HCT116 (cell line): ENCODE measurements around the gene FOXO6. TPM values are rescaled to one million over a fixed set of nuclear protein-coding genes. Genes with fewer than 3 reads are reported as not detected.

Experiments used
- ATAC-seq: fragments of 200-7000 bp; cut with Tn5 transposase; 2 replicates; pipeline ENCODE4 v1.9.1; 2020; ENCODE audit warnings: mild to moderate bottlenecking, moderate library complexity
- BruUV-seq: library from RNA; stranded (reverse); fragments of 400-500 nt; replicated peaks from 2 replicates; lab custom pipeline; 2021; lab: Mats Ljungman, UMichigan
- CTCF ChIA-PET: fragments of 300-600 bp; sonication (Branson Sonifier 250); formaldehyde crosslinking; loops from one replicate; lab custom pipeline; 2021; ENCODE audit warnings: antibody characterized with exemption; lab: Charles Lee
- POLR2A ChIA-PET: fragments of 300-600, 350-600 bp; sonication (Branson Sonifier 250); formaldehyde crosslinking; loops from one replicate; lab custom pipeline; 2021; ENCODE audit warnings: antibody characterized with exemption; lab: Charles Lee
- RAD21 ChIA-PET, 2 experiments: fragments of 300-600 bp; sonication (Branson Sonifier 250); formaldehyde crosslinking; loops; one replicate each; lab custom pipeline; 2023; ENCODE audit warnings: low total read pairs in 2 of 2; ENCODE audit not compliant: uncharacterized antibody in 2 of 2, unreplicated experiment in 2 of 2, low non-redundant PET in 1 of 2; lab: Charles Lee
- DNase-seq: peaks from one replicate; pipeline ENCODE4 v3.0.0-alpha.2; 2010; ENCODE audit warnings: low read depth, low spot score
- H2AFZ ChIP-seq: fragments of 200-600 bp; shearing (Covaris generic), sonication (generic); 2 replicates; pipeline ENCODE4 v1.6.1; 2017; ENCODE audit warnings: low read depth, mixed run types, mixed read lengths, antibody characterized with exemption, low read length; ENCODE audit not compliant: poor library complexity, severe bottlenecking
- H3K27ac ChIP-seq: 2 replicates; pipeline ENCODE4 v1.5.1; 2012; ENCODE audit warnings: low read depth, low read length
- H3K27me3 ChIP-seq: fragments of 200-600 bp; sonication (generic); 2 replicates; pipeline ENCODE4 v1.6.1; 2016; ENCODE audit warnings: mixed run types, low read length, mixed read lengths; ENCODE audit not compliant: insufficient read depth
- H3K36me3 ChIP-seq, 2 experiments: fragments of 200-500 bp in 1 of 2; fragments of 200-600 bp in 1 of 2; sonication (Bioruptor generic) in 1 of 2; sonication (generic) in 1 of 2; 2 replicates each; pipeline versions ENCODE4 v1.5.1 to v1.6.1; 2014 to 2016; ENCODE audit warnings: low read length in 2 of 2, inconsistent platforms in 1 of 2, mixed read lengths in 1 of 2, mixed run types in 1 of 2; ENCODE audit not compliant: insufficient read depth in 2 of 2, control insufficient read depth in 1 of 2
- H3K4me1 ChIP-seq, 2 experiments: fragments of 200-600 bp in 1 of 2; sonication (generic) in 1 of 2; 2 replicates each; pipeline versions ENCODE4 v1.5.1 to v1.6.1; 2012 to 2017; ENCODE audit warnings: low read length in 2 of 2, inconsistent platforms in 1 of 2, mild to moderate bottlenecking in 1 of 2, mixed read lengths in 1 of 2, mixed run types in 1 of 2, moderate library complexity in 1 of 2; ENCODE audit not compliant: insufficient read depth in 2 of 2, control insufficient read depth in 1 of 2
- H3K4me2 ChIP-seq: fragments of 200-600 bp; sonication (generic); 2 replicates; pipeline ENCODE4 v1.6.1; 2017; ENCODE audit warnings: mixed run types, low read length, mixed read lengths
- H3K4me3 ChIP-seq, 2 experiments: fragments of 200-600 bp in 1 of 2; sonication (generic) in 1 of 2; replicated peaks in 1 of 2; 2 replicates each; pipeline ENCODE4 v1.5.1; 2011 to 2016; ENCODE audit warnings: low read length in 2 of 2, control low read depth in 1 of 2, low read depth in 1 of 2, mild to moderate bottlenecking in 1 of 2, mixed read lengths in 1 of 2, mixed run types in 1 of 2
- H3K79me2 ChIP-seq: fragments of 200-600 bp; sonication (generic); 2 replicates; pipeline ENCODE4 v1.6.1; 2017; ENCODE audit warnings: mild to moderate bottlenecking, mixed run types, low read length, moderate library complexity, mixed read lengths; ENCODE audit not compliant: insufficient read depth
- H3K9ac ChIP-seq: fragments of 200-600 bp; sonication (generic); 2 replicates; pipeline ENCODE4 v1.6.1; 2016; ENCODE audit warnings: low read length, mixed read lengths
- H3K9me2 ChIP-seq: fragments of 200-600 bp; sonication (generic), shearing (Covaris generic); 2 replicates; pipeline ENCODE4 v1.6.1; 2017; ENCODE audit warnings: mixed run types, mild to moderate bottlenecking, moderate library complexity; ENCODE audit not compliant: insufficient read depth
- H3K9me3 ChIP-seq, 2 experiments: fragments of 200-500 bp in 1 of 2; fragments of 200-600 bp in 1 of 2; sonication (Bioruptor generic) in 1 of 2; sonication (generic) in 1 of 2; 2 replicates each; pipeline ENCODE4 v1.6.1; 2014 to 2017; ENCODE audit warnings: low read length in 2 of 2, mixed read lengths in 2 of 2, inconsistent platforms in 1 of 2, low read depth in 1 of 2, mild to moderate bottlenecking in 1 of 2, mixed run types in 1 of 2, moderate library complexity in 1 of 2; ENCODE audit not compliant: control insufficient read depth in 1 of 2, insufficient read depth in 1 of 2
- H4K20me1 ChIP-seq: fragments of 200-600 bp; sonication (generic), shearing (Covaris generic); 2 replicates; pipeline ENCODE4 v1.6.1; 2017; ENCODE audit warnings: mixed run types, mild to moderate bottlenecking, moderate library complexity; ENCODE audit not compliant: insufficient read depth
- ATF3 ChIP-seq: IDR thresholded peaks from 2 replicates; pipeline ENCODE4 v1.6.1; 2012
- CBX3 ChIP-seq: IDR thresholded peaks from 2 replicates; pipeline ENCODE4 v1.6.1; 2012; ENCODE audit warnings: low read depth
- CEBPB ChIP-seq: IDR thresholded peaks from 2 replicates; pipeline ENCODE4 v1.6.1; 2012; ENCODE audit warnings: low read depth
- CTCF ChIP-seq, 3 experiments: fragments of 200-600 bp in 1 of 3; sonication (generic) in 1 of 3; IDR thresholded peaks in 2 of 3; conservative IDR thresholded peaks in 1 of 3; 2 replicates each; pipeline ENCODE4 v1.5.1; 2012 to 2017; ENCODE audit warnings: low read depth in 2 of 3, low read length in 2 of 3, antibody characterized with exemption in 1 of 3, borderline replicate concordance in 1 of 3, control low read depth in 1 of 3, mild to moderate bottlenecking in 1 of 3, mixed read lengths in 1 of 3, mixed run types in 1 of 3, moderate library complexity in 1 of 3; ENCODE audit not compliant: insufficient read depth in 1 of 3
- EGR1 ChIP-seq: IDR thresholded peaks from 2 replicates; pipeline ENCODE4 v1.6.1; 2012; ENCODE audit warnings: low read depth
- ELF1 ChIP-seq: IDR thresholded peaks from 2 replicates; pipeline ENCODE4 v1.6.1; 2012; ENCODE audit warnings: low read depth, borderline replicate concordance
- EZH2 ChIP-seq: fragments of 200-600 bp; sonication (generic); IDR thresholded peaks from 2 replicates; pipeline ENCODE4 v1.6.1; 2017; ENCODE audit warnings: antibody characterized with exemption, mixed run types
- EZH2phosphoT487 ChIP-seq: fragments of 200-600 bp; IDR thresholded peaks from 2 replicates; pipeline ENCODE4 v1.6.1; 2018; ENCODE audit warnings: antibody characterized with exemption, borderline replicate concordance
- FOSL1 ChIP-seq: IDR thresholded peaks from 2 replicates; pipeline ENCODE4 v1.6.1; 2012; ENCODE audit warnings: low read depth
- JUND ChIP-seq: IDR thresholded peaks from 2 replicates; pipeline ENCODE4 v1.6.1; 2012
- MAX ChIP-seq: IDR thresholded peaks from 2 replicates; pipeline ENCODE4 v1.6.1; 2012
- SP1 ChIP-seq: IDR thresholded peaks from 2 replicates; pipeline ENCODE4 v1.6.1; 2012; ENCODE audit warnings: low read depth
- SRF ChIP-seq: IDR thresholded peaks from 2 replicates; pipeline ENCODE4 v1.6.1; 2012; ENCODE audit warnings: low read depth
- YY1 ChIP-seq: IDR thresholded peaks from 2 replicates; pipeline ENCODE4 v1.6.1; 2011; ENCODE audit warnings: low read length, low read depth, moderate library complexity, mild to moderate bottlenecking; ENCODE audit not compliant: insufficient replicate concordance; ENCODE audit errors: extremely low read depth
- ZBTB33 ChIP-seq: IDR thresholded peaks from 2 replicates; pipeline ENCODE4 v1.6.1; 2011; ENCODE audit warnings: mild to moderate bottlenecking, low read length, moderate library complexity; ENCODE audit not compliant: insufficient replicate concordance; ENCODE audit errors: extremely low read depth
- ZNF274 ChIP-seq: fragments of 200-500 bp; sonication (Bioruptor generic); IDR thresholded peaks from 2 replicates; pipeline ENCODE4 v1.6.1; 2014; ENCODE audit warnings: mild to moderate bottlenecking, low read depth, low read length, inconsistent platforms
- intact Hi-C: fragments of 100-400 bp; cut with micrococcal nuclease; formaldehyde crosslinking; loops from 2 replicates; pipeline ENCODE4 v1.10.0; 2022
- total RNA-seq: library from RNA; stranded (reverse); gene quantifications from one replicate; pipeline ENCODE4 v1.2.1, GENCODE V29; 2021; ENCODE audit not compliant: unreplicated experiment

Gene FOXO6
- total RNA-seq, 1 experiment from 2014 or later, result 7.0 TPM

- Histone ChIP-seq H3K4me3 (no peak overlapping the region), H4K20me1 (no peaks in the 10 kb centered on the region), H3K79me2 (no peaks in the 10 kb centered on the region), H3K4me2 (no peak overlapping the region), H2AFZ (no peak overlapping the region), H3K27ac (no peak overlapping the region), H3K9ac (no peak overlapping the region), H3K9me3 (peaks cover 0 to 4% of the 10 kb centered on the region in 2 experiments; a peak in 1 of 4 replicates), H3K36me3 (no peaks in the 10 kb centered on the region), H3K27me3 (no peaks in the 10 kb centered on the region; the same call in 1 of the 2 replicates), H3K4me1 (no peaks in the 10 kb centered on the region; a peak in 1 of 4 replicates), H3K9me2 (no peaks in the 10 kb centered on the region)
- TF ChIP-seq JUND (no peak), CEBPB (no peak), ZBTB33 (no peak), EGR1 (no peak), SP1 (no peak), EZH2 (no peak), EZH2phosphoT487 (no peak), CBX3 (no peak), CTCF (IDR thresholded peaks at IDR 0.05 in 2 of 3, conservative IDR thresholded peaks at IDR 0.05 in 1 of 3; ENCODE audit: borderline replicate concordance in 1 of 3, insufficient read depth in 1 of 3, low read depth in 2 of 3, low read length in 2 of 3) (no peak), SRF (no peak), ZNF274 (no peak), YY1 (no peak), ELF1 (no peak), ATF3 (no peak), FOSL1 (no peak), MAX (no peak)
- ChIA-PET RAD21 (no interaction called here), POLR2A (no interaction called here), CTCF (no interaction called here)
- BruUV-seq, result no TSS peak
- no peak for ATAC-seq
- DNase-seq, result no peak
- intact Hi-C loops, result no loop called here
Measured at GRCh38 chr1:41399145-41399795, 38.0 kb downstream of the FOXO6 start.
